EL (cell line): ENCODE results near the gene ALOX15.
"Not testable (repeated sequence)": the region's sequence is repeated elsewhere in the genome, so short reads cannot be mapped to it uniquely, and the experiment has no call there.

Experiments used
- DNase-seq: peaks from one replicate; pipeline ENCODE4 v3.0.0-alpha.2; 2016

The ALOX15 gene

DNA sequence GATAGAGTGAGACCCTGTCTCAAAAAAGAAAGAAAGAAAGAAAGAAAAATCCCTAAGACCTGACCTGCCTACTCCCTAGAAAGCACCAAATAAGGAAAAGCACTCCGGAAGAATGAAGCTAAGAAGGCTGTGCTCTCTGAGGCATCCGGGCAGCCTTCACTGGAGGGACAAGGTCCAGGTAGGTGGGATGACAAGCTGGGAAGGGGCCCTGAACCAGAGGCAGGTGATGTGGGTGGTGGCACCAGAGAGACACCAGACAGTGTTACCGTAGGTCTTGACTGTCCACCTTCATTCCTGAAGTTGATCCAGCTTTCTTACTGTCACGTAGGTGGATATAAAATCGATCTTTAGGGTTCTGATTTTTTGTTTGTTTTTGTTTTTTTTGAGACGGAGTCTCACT, 30.8 kb downstream of the ALOX15 start:
- no peak for DNase-seq

DNA sequence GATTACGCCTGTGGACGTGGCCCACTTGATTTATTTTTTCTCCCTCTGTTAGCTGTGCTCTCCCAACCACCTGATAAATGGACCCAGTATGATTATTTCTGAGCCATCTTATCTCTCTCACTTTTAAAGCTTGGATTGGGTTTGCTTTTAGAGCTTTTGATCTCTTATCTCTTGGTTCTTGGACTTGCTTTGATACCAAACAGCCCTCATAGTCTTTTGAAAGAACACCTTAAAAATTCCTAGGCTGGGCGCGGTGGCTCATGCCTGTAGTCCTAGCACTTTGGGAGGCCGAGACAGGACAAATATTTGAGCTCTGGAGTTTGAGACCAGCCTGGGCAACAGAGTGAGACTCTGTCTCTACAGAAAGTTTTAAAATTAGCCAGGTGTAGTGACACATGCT, 31.3 kb downstream of the ALOX15 start:
- DNase-seq: no peak

DNA sequence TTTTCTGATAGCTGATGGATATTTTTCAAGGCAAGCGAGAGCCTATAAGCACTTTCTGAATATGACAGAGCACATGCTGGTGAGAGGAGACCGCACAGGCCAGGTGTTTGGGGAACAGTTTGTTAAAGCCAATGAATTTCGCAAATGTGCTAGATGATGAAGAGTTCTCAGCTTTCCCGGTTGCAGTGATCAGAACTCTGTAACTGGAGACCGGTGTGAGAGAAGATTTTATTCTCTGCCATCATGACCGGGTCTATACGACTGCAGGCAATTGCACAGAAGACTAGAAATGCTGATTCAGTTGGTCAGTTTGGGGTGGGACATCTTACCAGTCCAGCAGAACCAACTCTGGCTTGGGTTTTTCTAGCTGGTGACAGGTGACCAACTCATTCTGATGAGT, 31.7 kb downstream of the ALOX15 start:
- DNase-seq: no peak

DNA sequence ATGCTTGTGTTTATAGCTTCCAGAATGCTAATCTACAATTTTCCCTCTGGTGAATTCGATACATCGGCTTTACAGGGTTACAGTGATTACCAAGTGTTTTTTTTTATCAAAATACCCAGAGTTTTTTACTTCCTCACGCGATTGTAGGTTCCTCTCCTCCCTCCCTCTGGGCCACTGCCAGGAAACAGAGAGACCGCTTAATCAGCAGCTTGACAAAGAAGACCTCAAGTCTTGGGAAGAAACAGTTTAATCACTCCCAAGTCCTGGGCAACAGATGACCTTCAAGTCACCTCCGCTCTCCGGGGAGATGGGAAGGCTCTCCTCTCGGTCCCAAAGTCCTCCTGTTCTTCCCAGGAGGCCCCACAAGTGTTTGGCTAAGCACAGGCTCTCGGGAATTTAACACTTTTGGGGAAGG, 33.7 kb downstream of the ALOX15 start:
- peak; percentile 38 for DNase-seq

DNA sequence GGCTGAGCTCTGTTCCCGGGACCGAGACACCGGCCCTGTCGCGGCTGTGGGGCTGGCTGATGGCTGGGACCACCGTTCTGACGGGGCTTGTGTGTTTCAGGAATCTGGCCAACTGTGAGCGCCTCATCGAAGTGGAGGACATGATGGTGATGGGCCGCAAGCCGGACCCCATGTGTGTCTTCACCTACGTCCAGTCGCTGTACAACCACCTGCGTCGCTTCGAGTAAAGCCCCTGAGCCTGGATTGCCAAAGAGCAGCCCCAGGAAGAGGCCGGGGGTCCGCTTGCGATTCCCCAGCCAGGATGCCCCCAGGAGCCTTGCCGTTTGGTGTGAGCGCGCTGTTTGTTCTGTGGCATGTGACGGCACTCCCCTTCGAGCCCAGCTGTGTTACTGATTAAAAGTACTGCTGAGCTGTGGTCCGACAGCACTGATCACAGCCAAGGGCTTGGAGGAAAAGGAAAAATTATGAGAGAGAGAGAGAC, 34.2 kb downstream of the ALOX15 start:
- no peak for DNase-seq

DNA sequence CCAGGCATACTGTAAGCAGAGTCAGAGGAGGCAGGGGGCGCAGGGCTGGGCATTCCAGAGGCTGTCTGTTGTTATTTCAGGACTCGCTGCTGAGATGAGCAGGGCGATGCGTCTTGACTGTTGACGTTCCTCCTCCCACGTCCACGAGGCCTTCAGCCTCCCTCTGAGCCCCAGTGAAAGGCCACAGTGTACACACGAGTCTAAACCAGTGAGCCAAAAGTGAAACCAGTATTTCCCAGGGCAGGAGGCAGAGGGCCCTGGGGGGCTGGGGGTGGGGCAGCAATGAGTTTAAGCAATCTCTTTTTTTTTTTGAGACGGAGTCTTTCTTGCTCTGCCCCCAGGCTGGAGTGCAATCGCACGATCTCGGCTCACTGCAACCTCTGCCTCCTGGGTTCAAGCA, 35.7 kb downstream of the ALOX15 start:
- DNase-seq: no peak

DNA sequence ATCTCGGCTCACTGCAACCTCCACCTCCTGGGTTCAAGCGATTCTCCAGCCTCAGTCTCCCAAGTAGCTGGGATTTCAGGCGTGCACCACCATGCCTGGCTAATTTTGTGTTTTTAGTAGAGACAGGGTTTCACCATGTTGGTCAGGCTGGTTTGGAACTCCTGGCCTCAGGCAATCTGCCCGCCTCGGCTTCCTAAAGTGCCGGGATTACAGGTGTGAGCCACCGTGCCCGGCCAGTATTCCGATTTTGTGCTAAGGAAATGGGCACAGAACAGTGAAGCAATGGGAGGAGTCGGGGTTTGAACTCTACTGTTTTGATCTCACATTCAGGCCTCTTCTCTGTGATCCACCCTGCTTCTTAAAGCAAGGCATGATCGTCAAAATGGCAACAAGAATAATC, 36.7 kb downstream of the ALOX15 start:
- DNase-seq: not testable (repeated sequence)

DNA sequence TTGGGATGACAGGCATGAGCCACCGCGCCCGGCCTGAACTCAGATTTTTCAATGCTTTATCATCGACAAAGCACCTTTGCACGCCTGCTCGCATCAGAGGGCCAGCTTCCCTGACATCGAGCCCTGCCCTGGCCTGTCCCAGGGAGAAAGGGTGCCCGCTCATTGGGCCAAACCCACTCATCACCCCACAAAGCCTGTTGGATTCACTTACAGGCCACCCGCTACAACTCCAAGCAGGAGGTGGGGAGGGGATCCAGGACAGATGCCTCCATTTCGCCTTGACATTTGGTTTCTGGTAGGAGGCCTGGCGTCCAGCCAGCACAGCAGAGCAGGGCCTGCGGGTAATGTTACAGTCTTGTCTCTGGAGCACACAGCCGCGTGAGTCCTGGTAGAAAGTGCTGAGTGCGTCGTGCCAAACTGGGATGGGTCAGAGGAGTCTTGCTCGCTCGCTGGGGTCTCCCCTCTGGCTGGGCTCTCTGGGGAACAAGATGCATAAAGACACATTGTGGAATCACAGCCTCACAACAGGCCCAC, 37.3 kb downstream of the ALOX15 start:
- peak; percentile 25 for DNase-seq

DNA sequence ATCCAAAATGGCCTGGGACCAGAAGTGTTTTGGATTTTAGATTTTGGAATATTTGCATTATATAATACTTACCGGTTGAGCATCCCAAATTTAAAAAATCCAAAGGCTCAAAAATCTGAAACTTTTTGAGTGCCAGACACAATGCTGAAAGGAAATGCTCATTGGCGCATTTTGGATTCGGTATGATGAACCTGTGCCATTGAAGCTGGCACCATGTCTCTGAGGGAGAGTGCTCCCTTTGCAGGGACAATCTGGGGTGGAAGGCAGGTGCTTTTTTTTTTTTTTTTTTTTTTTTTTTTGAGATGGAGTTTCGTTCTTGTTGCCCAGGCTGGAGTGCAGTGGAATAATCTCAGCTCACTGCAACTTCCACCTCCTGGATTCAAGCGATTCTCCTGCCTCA, 39.4 kb downstream of the ALOX15 start:
- DNase-seq: no peak

DNA sequence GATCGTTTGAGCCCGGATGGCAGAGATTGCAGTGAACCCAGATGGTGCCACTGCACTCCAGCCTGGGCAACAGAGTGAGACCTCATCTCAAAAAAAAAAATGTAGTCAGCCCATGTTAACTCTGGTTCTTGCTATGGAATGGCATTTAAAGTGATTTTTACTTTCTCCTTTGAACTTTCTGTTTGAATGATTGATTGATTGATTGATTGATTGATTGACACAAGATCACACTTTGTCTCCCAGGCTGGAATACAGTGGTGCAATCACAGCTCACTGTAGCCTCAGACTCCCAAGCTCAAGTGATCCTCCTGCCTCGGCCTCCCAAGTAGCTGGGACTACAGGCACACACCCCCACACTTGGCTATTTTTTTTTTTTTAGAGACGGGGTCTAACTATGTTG, 40.2 kb downstream of the ALOX15 start:
- no peak for DNase-seq

DNA sequence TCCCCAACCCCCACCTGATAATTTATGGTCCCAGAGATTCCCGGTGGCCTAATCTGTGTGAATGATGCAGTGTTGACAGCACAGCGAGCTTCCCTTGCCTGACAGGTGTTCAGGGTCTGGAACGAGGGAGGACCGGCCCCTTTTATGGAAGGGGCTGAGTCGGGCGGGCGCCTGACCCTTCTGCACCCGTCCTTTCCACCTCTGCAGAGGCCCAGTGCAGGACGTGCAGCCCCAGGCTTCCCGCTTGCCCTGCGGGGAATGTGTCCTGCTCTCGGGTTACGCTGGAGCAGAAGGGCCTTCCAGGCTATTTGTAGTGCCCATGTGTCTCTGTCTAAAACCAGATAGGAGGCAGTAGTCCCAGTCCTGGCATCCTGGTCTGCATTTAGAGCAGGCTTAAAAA, 40.9 kb downstream of the ALOX15 start:
- no peak for DNase-seq

DNA sequence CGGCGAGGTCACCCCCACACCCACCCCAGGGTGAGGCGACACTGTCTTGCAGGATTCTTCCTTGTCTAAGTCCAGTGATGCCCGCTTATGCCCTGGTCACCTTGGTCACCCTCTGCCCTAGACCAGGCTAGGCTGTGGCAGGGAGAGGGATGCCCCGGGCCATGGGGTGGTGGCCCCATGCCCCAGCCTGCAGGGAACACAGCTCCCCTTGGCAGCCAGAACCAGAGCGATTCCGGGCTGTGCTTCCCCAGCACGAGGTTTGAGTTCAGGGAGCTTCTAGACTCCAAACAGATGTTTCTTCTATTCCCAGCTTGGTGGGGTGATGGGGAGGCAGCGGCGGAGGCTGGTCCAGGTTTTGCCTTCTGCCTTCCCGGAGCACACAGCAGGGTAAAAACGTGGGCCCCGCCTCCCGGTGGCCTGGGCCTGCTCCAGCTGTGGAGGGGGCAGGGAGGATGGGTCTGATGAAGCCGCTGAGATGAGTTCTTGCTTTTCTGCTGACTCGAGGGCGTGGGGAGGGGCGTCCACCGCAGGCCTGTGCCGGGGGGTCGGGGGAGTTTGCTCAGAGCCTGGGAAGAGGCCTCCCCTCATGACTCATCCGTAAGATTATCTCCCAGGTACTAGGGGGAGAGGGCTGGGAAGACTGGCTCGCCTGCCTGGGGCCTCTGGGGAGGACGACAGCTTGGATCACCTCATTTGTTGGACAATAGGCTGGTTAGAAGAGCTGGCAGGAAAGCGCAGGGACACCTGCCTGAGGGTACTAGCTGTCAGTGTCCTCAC, 41.8 kb downstream of the ALOX15 start:
- DNase-seq: no peak

DNA sequence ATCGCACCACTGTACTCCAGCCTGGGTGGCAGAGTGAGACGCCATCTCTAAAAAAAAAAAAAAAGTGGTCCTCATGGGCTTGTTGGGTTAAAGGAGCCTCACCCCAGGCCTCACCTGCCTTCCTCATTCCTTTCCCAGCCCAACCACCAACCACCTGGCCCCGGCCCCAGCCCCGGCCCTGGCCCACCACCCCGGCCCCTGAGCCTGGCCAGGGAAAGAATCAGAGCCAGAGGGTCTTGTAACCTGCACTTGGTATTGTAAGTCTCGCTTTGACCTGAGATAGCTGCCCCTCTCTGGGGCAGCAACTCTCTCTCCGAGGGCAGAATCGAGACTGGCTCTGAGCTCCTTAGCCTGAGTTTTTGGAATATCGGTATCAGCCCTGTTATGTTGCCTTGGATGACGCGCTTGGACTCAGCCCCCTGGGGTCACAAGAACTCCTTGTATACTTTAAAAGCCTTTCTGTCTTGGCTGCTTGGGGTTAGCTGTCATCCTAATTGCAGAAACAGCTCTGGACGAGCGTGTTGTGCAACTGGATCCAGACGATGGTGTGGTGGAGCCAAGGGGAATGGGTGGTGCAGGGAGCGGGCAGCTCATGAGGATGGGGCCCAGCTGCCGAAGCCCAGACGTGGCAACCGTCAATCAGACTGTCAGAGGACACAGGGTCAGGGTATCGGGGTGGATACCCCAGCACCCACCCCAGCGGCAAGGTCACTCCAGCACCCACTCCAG, 42.5 kb downstream of the ALOX15 start:
- no peak for DNase-seq

DNA sequence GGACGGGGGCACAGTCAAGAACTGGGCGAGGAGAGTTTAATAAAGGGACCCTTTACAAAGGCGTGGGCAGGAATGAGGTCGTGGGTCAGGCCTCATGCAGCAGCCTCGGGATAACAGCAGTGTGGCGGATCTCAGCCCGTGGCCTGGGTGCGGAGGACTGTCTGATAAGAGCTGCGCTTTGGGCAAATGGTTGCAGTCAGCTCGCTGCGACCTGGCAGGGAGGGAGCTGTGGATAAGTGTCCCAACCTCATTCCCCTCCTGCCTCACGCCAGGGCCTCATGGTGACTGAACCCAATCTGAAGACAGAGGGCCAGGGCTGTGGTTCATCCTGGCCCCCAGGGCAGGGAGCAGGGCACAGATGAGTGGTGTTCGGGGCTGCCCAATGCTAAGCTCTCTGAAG, 43.5 kb downstream of the ALOX15 start:
- no peak for DNase-seq

DNA sequence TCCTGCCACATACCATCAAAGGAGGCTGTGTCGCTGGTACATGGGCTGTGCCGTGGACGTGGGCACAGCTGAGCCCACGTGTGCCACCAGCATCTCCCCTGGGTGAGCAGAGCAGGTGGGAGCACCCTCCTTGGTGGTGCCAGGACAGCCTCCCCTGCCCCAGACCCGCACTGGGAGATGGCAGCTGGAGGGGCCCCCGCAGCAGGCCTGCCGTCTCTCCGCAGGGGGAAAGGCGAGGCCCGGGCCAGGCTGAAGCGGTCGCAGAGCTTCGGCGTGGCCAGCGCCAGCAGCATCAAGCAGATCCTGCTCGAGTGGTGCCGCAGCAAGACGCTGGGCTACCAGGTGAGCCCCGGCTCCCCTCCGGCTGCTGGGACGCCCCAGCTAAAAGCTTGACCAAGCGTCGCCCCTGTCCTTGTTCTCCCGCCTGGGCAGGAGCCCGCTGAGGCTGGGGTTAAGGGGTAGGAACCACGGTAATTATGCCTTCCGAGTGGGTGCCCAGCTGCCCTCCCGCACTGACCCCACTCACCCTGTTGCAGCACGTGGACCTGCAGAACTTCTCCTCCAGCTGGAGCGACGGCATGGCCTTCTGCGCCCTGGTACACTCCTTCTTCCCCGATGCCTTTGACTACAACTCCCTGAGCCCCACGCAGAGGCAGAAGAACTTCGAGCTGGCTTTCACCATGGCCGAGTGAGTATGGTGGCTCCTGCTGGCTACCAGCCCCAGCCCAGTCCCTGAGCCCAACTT, 44.7 kb downstream of the ALOX15 start:
- no peak for DNase-seq

DNA sequence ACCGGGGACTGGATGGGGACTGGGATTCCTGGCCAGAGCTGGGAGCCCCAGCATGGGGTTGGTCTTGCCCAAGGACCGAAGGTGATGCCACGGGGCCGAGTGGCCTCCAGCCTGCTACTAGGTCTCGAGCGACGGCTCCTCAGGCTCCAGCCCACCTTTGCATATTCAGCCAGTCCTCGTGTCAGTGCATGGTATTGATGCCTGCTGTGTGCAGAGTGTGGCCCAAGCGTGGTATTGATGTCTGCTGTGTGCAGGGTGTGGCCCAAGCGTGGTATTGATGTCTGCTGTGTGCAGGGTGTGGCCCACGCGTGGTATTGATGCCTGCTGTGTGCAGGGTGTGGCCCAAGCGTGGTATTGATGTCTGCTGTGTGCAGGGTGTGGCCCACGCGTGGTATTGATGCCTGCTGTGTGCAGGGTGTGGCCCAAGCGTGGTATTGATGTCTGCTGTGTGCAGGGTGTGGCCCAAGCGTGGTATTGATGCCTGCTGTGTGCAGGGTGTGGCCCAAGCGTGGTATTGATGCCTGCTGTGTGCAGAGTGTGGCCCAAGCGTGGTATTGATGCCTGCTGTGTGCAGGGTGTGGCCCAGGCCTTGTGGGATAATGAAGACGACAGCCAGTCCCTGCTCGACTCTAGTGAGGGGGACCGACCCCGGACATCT, 45.7 kb downstream of the ALOX15 start:
- not testable (repeated sequence) for DNase-seq

DNA sequence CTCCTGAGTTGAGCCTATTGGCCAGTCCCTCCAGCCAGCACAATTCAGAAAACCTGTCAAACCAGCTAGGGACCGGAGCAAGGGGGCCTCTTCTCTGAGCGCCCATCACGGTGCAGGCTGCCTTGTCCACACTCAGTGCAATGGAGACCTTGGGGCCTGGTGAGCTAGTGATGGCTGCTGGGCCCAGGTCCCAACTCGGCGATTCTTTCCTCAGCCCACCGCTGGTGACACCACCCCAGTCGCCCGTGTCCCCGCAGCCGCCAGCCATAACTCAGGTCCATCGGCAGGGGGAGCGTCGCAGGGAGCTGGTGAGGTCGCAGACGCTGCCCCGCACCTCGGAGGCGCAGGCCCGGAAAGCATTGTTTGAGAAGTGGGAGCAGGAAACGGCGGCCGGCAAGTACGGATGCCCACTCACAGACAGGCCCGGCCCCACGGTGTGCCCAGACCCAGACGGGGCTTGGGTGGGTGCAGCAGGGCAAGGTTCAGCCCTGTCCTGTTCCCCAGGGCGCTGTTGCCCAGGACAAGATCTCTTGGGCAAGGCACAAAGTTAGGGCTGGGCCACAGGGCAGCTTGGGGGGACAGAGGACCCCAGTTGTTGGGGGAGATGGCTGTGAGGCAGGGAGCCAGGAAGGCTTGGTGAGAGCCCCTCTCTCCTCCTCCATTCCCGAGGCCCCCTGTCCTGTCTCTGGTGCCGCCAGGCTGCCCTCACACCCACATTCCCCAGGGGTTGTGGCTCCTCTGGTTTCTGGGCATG, 46.4 kb downstream of the ALOX15 start:
- DNase-seq: no peak

DNA sequence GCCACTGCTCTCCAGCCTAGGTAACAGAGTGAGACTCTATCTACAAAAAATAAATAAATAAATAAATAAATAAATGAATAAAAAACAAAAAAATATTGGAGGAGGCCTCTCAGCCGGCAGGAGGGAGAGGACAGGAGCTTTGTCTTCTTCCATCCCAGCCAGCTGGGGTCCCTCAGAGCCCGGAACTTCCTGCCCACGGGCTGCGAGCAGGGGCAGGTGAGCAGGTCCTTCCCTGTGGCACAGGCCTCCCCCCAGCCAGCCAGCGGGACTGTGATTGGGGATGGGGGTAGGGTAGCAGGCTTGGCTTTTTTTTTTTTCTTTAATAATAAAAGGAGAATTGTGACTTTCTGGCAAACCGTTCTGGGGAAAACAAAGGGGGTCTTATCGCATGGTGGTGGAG, 47.1 kb downstream of the ALOX15 start:
- no peak for DNase-seq

DNA sequence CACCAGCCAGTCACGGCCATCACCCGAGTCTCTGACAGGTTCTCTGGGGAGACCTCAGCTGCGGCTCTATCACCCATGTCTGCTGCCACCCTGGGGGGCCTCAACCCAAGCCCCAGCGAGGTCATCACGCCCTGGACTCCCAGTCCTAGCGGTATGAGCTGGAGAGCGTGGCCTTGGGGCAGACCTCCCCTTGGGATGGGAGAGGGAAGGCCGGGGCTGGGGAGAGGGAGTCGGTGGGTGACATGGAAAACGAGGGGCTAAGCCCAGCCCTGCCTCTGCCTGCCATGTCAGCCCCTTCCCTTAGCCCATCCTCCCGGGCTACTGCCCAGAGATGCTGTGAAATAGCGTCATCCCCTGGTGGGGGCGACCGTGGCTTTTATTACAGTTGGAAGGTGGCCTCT, 48.5 kb downstream of the ALOX15 start:
- DNase-seq: no peak

DNA sequence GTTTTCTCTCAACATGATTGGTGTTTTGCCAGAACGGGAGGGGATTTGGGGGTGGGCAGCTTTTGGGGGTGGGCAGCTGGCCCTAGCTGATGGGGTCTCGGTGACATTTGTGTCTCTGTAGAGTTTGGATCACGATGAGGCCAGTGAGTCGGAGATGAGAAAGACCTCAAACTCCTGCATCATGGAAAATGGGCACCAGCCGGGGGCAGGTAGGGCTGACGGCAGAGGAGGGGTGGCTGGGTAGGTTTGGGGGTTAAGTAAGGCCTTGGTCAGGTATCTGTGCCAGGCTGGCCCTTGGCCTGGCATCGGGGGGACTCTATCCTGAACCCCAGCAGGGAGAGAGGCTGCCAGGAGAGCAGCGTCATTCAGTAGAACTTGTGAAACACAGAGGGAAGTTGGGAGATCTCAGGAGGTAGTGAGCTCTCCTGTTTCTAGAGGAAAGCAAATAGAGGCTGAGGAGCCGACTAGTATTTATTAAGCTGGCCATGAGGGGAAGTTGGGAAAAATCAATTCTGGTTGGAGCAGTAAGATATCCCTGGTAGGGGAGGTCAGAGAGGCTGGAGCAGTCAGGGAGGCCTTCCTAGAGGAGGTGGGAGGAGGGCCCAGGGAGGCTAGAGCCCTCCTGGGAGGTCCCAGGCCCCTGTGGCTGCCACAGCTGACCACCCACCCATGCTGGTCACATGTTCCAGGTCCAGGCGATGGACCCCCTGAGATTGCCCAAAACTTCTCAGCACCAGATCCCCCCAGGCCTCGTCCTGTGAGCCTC, 49.1 kb downstream of the ALOX15 start:
- no peak for DNase-seq

DNA sequence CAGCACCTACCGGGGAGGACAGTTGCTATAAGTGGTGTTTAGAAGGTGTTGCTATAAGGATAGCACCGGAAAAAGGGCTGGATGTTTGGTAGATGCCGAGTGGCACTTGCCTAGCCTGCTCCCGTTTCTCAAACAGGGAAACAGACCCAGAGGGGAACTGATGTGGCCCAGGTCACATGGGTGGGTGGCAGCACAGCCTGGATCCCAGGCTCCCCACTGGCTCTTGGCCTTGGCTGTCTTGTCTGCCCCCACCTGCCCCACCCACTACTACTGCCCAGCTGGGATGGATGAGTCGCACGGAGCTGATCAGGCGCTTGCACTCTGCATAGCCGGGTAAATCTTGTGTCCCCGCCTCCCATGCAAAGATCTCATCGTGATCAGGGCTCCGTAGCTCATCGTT, 49.9 kb downstream of the ALOX15 start:
- DNase-seq: peak; percentile 42
